K562 treated with DMSO at 1 percent for 4 hours (cell line): ENCODE measurements around the gene UCP3. TPM values are rescaled to one million over a fixed set of nuclear protein-coding genes. Genes with fewer than 3 reads are reported as not detected.

Experiments used
- total RNA-seq: library from RNA; unstranded; fragments of 300-600 nt; gene quantifications from 2 replicates; pipeline ENCODE4 v1.2.3, GENCODE V29; 2022; ENCODE audit not compliant: insufficient read depth

UCP3 gene
- 4.9 TPM in 1 of 2 replicates, not detected in the other for total RNA-seq

GRCh38 chr11:74008373-74009229 is at the start of gene UCP3:
Gene UCP3 (minus strand): TSS chr11:74009085. CDS start chr11:74007042, 2,043 bp downstream.

GRCh38 chr11:73982595-73982989 is 26.3 kb downstream of the UCP3 start, which contains the start of gene UCP2:
Gene UCP2 (minus strand): TSS chr11:73982843. CDS start chr11:73978378, 4,465 bp downstream.

GRCh38 chr11:73950869-73951710 is 57.8 kb downstream of the UCP3 start, which contains the start of gene DNAJB13:
Gene DNAJB13 (plus strand): TSS chr11:73951026. CDS start chr11:73951070, 44 bp downstream.

Other genes with a start within 250 kb of the UCP3 start
- gene RAB6A, start 248.0 kb downstream of the UCP3 start, total RNA-seq: 76.7 and 78.8 TPM in 2 replicates
- 63.9 and 88.5 TPM in 2 replicates for gene MRPL48, start 221.2 kb downstream of the UCP3 start, total RNA-seq
- 63.2 and 78.8 TPM in 2 replicates for gene COA4, start 132.2 kb downstream of the UCP3 start, total RNA-seq
- 14.5 and 18.6 TPM in 2 replicates for gene PAAF1, start 132.1 kb downstream of the UCP3 start, total RNA-seq
- not detected in 2 replicates for gene DNAJB13, start 58.1 kb downstream of the UCP3 start, total RNA-seq
- 67.6 and 95.4 TPM in 2 replicates for gene UCP2, start 26.2 kb downstream of the UCP3 start, total RNA-seq
- 10.8 and 12.0 TPM in 2 replicates for gene C2CD3, start 161.9 kb upstream of the UCP3 start, total RNA-seq
- 47.7 and 61.7 TPM in 2 replicates for gene PPME1, start 162.2 kb upstream of the UCP3 start, total RNA-seq